Neural crest cell (in vitro differentiated cells): ENCODE measurements around the gene NFIC. TPM values are rescaled to one million over a fixed set of nuclear protein-coding genes. Genes with fewer than 3 reads are reported as not detected.
"Not testable (repeated sequence)": the region's sequence is repeated elsewhere in the genome, so short reads cannot be mapped to it uniquely, and the experiment has no call there.

Source experiments
- DNase-seq: peaks from one replicate; pipeline ENCODE4 v3.0.0; 2021; ENCODE audit warnings: low read depth, mixed read lengths, low spot score
- H3K27ac Mint-ChIP-seq: one replicate; pipeline ENCODE4 v1.8.0; 2021; ENCODE audit warnings: mild to moderate bottlenecking, mixed read lengths; ENCODE audit not compliant: unreplicated experiment
- H3K27me3 Mint-ChIP-seq: 2 replicates; pipeline ENCODE4 v1.8.0; 2021; ENCODE audit warnings: low read depth, mild to moderate bottlenecking, mixed read lengths
- H3K36me3 Mint-ChIP-seq: 2 replicates; pipeline ENCODE4 v1.8.0; 2021; ENCODE audit warnings: low read depth, mild to moderate bottlenecking, mixed read lengths
- H3K4me1 Mint-ChIP-seq: 2 replicates; pipeline ENCODE4 v1.8.0; 2021; ENCODE audit warnings: mixed read lengths
- H3K4me3 Mint-ChIP-seq: one replicate; pipeline ENCODE4 v1.8.0; 2021; ENCODE audit warnings: mild to moderate bottlenecking, mixed read lengths
- H3K9me3 Mint-ChIP-seq: 2 replicates; pipeline ENCODE4 v1.8.0; 2021; ENCODE audit warnings: mixed read lengths
- total RNA-seq: library from RNA; stranded (reverse); gene quantifications from 2 replicates; pipeline ENCODE4 v1.2.1, GENCODE V29; 2021
- TF ChIP-seq, protein P1 (sequence below): fragments of 200-600 bp; sonication (generic); conservative IDR thresholded peaks from 2 replicates; pipeline ENCODE4 v1.5.0; 2021; ENCODE audit warnings: antibody characterized with exemption, mild to moderate bottlenecking

Gene NFIC
- total RNA-seq, 1 donor from 2014 or later = 4.1 TPM

DNA sequence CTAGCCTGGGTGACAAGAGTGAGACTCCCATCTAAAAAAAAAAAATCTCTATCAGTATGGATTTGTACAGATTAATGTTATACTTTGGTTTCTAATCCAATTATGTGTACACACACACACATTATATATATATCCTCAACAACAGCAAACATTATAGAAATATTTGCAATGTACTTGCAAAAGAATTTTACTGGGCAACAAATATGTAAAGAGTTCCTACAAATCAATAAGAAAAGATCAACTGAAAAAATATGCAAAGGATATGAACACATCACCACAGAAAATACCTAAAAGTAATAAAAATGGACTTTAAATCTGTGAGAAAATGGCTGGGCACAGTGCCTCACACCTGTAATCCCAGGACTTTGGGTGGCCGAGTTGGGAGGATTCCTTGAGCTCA lies 40.9 kb upstream of the NFIC start:
- Mint-ChIP-seq H3K4me1 (no peaks in the 10 kb centered on the region), H3K4me3 (no peak overlapping the region), H3K9me3 (no peaks in the 10 kb centered on the region), H3K27ac (no peak overlapping the region), H3K36me3 (no peaks in the 10 kb centered on the region), H3K27me3 (peaks cover 62% of the 10 kb centered on the region)
- TF ChIP-seq, protein P1, sequence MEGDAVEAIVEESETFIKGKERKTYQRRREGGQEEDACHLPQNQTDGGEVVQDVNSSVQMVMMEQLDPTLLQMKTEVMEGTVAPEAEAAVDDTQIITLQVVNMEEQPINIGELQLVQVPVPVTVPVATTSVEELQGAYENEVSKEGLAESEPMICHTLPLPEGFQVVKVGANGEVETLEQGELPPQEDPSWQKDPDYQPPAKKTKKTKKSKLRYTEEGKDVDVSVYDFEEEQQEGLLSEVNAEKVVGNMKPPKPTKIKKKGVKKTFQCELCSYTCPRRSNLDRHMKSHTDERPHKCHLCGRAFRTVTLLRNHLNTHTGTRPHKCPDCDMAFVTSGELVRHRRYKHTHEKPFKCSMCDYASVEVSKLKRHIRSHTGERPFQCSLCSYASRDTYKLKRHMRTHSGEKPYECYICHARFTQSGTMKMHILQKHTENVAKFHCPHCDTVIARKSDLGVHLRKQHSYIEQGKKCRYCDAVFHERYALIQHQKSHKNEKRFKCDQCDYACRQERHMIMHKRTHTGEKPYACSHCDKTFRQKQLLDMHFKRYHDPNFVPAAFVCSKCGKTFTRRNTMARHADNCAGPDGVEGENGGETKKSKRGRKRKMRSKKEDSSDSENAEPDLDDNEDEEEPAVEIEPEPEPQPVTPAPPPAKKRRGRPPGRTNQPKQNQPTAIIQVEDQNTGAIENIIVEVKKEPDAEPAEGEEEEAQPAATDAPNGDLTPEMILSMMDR = no peak
- no peak for DNase-seq

DNA sequence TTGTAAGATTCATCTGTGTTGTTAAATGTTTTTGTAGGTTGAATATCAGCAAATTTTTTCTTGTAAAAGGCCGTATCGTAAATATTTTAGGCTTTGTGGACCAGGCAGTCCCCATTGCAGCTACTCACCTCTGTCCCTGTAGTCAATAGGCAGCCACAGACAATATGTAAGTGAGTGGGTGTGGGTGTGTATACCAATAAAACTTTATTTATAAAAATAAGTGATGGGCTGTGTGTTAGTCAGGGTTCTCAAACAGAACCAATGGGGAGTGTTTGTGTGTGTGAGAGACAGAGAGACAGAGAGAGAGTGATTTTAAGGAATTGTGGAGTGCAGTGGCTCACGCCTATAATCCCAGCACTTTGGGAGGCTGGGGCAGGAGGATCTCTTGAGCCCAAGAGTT lies 37.6 kb upstream of the NFIC start:
- H3K27me3 Mint-ChIP-seq = peaks cover 73% of the 10 kb centered on the region
- no peak overlapping the region for H3K27ac Mint-ChIP-seq

DNA sequence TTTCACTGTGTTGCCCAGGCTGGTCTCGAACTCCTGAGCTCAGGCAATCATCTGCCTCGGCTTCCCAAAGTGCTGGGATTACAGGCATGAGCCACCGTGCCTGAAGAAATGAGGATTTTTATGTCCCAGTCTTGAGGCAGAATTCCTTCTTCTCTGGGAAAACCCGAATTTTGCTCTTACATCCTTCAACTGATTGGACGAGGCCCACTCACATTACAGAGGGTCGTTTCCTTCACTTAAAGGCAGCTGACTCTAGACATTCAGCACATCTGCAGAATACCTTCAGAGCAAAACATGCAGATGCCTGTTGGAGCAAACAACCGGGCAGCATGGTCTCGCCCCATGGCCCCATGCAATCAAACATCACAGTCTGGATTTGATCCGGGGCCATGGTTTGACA lies 36.3 kb upstream of the NFIC start:
- TF ChIP-seq, protein P1 = no peak
- Mint-ChIP-seq H3K36me3 (no peaks in the 10 kb centered on the region), H3K9me3 (no peaks in the 10 kb centered on the region), H3K27me3 (peaks cover 79% of the 10 kb centered on the region), H3K4me3 (no peak overlapping the region), H3K27ac (no peak overlapping the region), H3K4me1 (no peaks in the 10 kb centered on the region)
- DNase-seq = no peak

More for the DNA sequence above, 37.6 kb upstream of the NFIC start:
- Mint-ChIP-seq H3K9me3 (no peaks in the 10 kb centered on the region), H3K4me3 (no peak overlapping the region), H3K36me3 (no peaks in the 10 kb centered on the region), H3K4me1 (no peaks in the 10 kb centered on the region)
- no peak for DNase-seq
- TF ChIP-seq, protein P1 = no peak

DNA sequence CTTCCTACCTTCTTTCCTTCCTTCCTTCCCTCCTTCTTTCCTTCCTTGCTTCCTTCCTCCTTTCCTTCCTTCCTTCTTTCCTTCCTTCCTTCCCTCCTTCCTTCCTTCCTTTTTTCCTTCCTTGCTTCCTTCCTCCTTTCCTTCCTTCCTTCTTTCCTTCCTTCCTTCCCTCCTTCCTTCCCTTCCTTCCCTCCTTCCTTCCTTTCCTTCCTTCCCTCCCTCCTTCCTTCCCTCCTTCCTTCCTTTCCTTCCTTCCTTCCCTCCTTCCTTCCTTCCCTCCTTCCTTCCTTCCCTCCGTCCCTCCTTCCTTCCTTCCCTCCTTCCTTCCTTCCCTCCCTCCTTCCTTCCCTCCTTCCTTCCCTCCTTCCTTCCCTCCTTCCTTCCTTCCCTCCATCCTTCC lies 34.2 kb upstream of the NFIC start:
- not testable (repeated sequence) for H3K9me3 Mint-ChIP-seq, H3K4me1 Mint-ChIP-seq, H3K36me3 Mint-ChIP-seq, DNase-seq, H3K4me3 Mint-ChIP-seq, H3K27ac Mint-ChIP-seq
- peaks cover 82% of the 10 kb centered on the region for H3K27me3 Mint-ChIP-seq

DNA sequence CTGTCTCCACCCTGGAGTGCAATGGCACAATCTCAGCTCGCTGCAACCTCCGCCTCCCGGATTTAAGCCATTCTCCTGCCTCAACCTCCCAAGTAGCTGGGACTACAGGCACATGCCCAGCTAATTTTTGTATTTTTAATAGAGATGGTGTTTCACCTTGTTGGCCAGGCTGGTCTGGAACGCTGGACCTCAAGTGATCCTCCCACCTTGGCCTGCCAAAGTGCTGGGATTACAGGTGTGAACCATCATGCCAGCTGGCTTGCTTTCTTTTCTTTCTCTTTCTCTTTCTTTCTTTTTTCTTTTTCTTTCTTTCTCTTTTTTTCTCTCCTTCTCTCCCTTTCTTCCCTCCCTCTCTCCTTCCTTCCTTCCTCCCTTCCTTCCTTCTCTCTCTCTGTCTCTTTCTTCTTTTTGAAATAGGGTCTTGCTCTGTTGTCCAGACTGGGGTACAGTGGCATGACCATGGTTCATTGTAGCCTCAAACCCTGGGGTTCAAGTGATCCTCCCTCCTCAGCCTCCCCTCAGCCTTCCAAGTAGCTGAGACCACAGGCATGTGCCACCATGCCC lies 33.3 kb upstream of the NFIC start:
- Mint-ChIP-seq H3K4me1 (no peaks in the 10 kb centered on the region), H3K36me3 (no peaks in the 10 kb centered on the region), H3K4me3 (no peak overlapping the region), H3K27ac (no peak overlapping the region), H3K27me3 (peaks cover 83% of the 10 kb centered on the region), H3K9me3 (no peaks in the 10 kb centered on the region)
- TF ChIP-seq, protein P1 = no peak
- no peak for DNase-seq

DNA sequence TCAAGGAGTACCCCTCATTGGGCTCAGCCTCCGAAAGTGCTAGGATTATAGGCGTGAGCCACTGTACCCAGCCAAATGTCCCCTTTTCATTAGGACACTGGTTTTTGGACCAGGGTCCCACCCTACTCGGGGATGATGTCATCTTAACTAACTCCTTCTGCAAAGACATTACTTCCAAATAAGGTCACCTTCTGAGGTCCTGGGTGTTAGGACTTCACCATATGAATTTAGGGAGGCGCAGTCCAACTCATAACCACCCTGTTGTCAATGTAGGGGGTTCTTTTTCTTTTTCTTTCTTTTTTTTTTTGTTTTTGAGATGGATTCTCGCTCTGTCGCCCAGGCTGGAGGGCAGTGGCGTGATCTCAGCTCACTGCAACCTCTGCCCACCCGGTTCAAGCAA lies 32.7 kb upstream of the NFIC start:
- H3K36me3 Mint-ChIP-seq = no peaks in the 10 kb centered on the region
- H3K27me3 Mint-ChIP-seq = peaks cover 77% of the 10 kb centered on the region
- DNase-seq = no peak
- no peaks in the 10 kb centered on the region for H3K4me1 Mint-ChIP-seq
- no peak overlapping the region for H3K4me3 Mint-ChIP-seq
- no peaks in the 10 kb centered on the region for H3K9me3 Mint-ChIP-seq
- TF ChIP-seq, protein P1 = no peak
- H3K27ac Mint-ChIP-seq = no peak overlapping the region

DNA sequence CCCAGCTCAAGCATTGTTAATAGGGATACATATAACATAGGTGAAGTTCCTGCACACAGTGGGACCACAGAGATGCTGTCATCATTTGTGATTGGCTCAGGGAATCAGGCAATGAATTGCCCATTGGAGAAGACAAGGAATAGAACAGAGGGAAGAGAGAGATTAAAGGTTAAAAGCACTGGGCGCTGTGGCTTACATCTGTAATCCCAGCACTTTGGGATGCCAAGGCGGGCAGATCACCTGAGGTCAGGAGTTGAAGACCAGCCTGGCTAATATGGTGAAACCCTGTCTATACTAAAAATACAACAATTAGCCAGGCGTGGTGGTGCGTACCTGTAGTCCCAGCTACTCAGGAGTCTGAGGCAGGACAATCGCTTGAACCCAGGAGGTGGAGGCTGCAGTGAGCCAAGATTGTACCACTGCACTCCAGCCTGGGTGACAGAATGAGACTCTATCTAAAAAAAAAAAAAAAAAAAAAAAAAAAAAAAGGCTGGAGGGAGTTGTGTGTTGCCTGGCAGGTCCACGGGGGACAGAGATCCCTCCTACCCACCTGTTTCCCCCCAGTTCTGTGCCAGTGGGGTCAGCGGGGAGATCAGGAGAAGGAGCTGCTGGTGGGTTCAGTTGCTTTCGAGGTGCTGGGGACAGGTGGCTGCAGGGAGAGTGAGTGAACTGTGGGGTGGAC lies 31.5 kb upstream of the NFIC start:
- not testable (repeated sequence) for H3K9me3 Mint-ChIP-seq, H3K27ac Mint-ChIP-seq, DNase-seq, H3K4me3 Mint-ChIP-seq, H3K4me1 Mint-ChIP-seq, H3K36me3 Mint-ChIP-seq
- peaks cover 70% of the 10 kb centered on the region for H3K27me3 Mint-ChIP-seq
